Esophagus squamous epithelium (tissue), 4 donors: ENCODE data around the gene MEIS2.

Source experiments
- CTCF ChIP-seq, 6 experiments: fragments of 450-650 bp in 4 of 6; fragments of 200-600 bp in 2 of 6; sonication (generic) in 2 of 6; IDR thresholded peaks; one replicate each; pipeline ENCODE4 v1.5.1; 2016 to 2019; ENCODE audit warnings: antibody characterized with exemption in 6 of 6, mild to moderate bottlenecking in 4 of 6, moderate library complexity in 4 of 6
- POLR2A ChIP-seq, 4 donors: fragments of 450-650 bp; IDR thresholded peaks; one replicate each; pipeline ENCODE4 v1.6.1; 2017; ENCODE audit warnings: antibody characterized with exemption in 4 of 4, mild to moderate bottlenecking in 4 of 4, moderate library complexity in 3 of 4

GRCh38 chr15:37107071-37107743 lies 6.9 kb upstream of the MEIS2 start:
- TF ChIP-seq POLR2A (IDR thresholded peaks at IDR 0.05) (no peak), CTCF (IDR thresholded peaks at IDR 0.05) (no peak)
